Stimulated activated CD4-positive, alpha-beta T cell treated with anti-CD3 and anti-CD28 coated beads, TNF-alpha, amount 100 ng/mL, for 4 hours (primary cell): ENCODE data around the gene SLC9B1.

Source experiments
- DNase-seq, 3 experiments: peaks; one replicate each; pipeline ENCODE4 v3.0.0-alpha.2; 2020; ENCODE audit warnings: low read depth in 3 of 3

SLC9B1 gene, protein sequence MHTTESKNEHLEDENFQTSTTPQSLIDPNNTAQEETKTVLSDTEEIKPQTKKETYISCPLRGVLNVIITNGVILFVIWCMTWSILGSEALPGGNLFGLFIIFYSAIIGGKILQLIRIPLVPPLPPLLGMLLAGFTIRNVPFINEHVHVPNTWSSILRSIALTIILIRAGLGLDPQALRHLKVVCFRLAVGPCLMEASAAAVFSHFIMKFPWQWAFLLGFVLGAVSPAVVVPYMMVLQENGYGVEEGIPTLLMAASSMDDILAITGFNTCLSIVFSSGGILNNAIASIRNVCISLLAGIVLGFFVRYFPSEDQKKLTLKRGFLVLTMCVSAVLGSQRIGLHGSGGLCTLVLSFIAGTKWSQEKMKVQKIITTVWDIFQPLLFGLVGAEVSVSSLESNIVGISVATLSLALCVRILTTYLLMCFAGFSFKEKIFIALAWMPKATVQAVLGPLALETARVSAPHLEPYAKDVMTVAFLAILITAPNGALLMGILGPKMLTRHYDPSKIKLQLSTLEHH

DNA sequence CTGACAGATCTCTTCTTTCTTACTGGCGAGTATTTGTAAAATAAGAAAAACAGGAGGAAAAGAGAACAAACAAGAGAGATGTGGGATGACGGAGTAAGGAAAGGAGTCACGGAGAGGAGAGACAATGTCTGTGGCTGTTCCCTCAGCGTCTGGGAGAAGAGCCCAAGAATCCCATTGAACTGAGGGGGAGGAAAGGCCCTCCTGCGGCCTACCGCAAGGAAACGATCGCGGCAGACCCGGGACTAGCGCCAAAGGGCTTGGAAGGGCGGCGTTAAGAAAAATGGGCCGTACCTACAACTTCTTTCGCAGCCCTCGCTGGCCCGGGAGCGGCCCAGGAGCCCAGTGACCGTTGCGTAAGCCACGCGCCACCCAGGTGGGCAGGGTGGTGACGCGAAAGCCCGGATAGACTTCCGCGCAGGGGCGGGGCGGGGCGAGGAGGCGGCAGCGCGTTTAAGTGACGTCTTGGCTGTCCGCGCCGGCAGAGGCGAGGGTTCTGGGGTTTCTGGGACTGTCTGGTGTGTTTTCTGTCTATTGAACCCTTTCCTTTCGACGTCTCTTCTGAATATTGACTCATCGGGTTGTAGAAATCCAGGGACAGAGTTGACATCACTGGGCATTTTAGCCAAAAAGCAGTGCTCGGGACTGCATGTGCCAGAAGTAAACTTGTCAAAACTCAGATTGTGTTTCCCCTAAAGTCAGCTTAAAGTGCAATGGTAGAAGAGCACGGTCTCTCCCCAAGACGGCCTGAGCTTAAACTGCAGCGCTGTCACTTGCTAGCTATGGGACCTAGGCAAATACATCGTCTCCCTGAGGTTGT, at the start of gene SLC9B1:
Gene SLC9B1 (minus strand): TSS at position 398 of the 817 bp plus-strand sequence. CDS start 27,994 bp downstream, outside the sequence.
- DNase-seq, result peak; percentile 88 to 89 (median 88)

DNA sequence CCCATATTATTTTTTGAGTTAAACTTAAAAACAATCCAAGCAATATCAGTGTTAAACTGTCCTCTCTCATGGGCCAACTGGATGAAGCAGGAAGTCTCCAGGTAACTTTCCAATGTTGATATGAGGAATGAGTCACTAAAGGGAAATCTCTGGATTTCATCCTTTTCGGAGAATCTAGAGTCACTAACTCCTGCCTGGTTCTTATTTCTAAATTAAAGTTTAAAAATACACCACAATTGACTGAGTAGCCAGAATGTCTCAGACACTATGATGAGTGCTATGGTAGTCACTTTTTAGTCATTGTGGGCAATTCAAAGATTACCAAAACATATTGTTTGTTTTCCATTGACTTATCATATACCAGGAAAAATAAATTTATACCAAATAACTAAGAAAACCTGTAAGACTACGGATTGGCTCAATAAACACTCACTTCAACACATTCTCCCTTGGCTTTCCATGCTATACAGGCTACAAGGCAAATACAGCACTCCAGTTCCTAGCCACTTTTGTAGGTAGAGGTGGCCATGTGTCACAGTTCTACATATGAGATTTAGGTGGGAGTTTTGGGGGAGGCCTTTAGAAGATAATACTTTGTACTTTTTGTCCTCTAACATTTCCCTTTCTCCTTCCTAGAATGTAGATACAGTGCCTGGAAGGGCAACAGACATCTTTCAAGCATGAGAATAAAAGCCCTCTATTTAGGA, 48.5 kb upstream of the SLC9B1 start:
- no peak for DNase-seq

DNA sequence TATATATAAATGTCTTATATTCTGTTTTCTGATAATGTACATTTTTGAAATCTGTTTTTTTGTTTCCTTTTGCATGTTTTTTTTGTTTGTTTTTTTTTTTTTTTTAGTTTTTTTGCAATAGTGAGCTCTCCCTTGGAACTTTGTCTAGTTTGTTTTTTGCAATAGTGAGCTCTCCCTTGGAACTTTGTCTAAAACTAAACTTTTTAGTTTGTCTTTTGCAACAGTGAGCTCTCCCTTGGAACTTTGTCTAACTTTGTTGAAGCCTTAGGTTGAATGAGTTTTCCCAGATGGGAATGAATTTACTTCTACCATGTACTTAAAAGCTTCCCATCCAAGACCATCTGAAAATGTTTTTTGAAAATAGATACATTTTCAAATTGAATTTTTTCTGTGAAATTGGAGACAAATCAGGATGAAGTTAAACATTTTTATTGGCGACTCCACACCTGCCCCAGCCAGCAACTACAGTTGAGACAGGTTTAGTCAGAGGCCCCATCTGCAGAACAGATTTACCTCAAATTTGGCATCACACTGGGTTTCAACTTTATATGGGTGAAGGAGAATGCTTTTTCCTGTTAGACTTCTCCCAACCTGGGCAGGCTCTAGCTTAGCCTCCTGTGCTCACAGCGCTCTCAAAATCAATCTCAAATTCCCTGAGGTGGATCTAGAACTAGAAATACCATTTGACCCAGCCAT, 41.1 kb upstream of the SLC9B1 start:
- no peak for DNase-seq

DNA sequence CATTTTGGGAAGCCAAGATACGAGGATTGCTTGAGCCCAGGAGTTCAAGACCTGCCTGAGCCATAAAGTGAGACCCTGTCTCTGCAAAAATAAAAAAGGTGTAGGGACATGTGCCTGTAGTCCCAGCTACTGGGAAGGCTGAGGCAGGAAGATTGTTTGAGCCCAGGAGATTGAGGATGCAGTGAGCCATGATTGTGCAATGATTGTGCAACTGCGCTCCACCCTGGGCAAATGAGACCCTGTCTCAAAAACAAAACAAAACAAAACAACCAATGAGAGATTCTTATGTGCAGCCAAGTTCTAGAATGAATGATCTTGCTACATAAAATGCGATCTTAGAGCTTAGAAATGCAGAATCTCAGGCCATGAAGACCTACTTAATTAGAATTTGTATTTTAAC, 34.5 kb upstream of the SLC9B1 start:
- no peak for DNase-seq

DNA sequence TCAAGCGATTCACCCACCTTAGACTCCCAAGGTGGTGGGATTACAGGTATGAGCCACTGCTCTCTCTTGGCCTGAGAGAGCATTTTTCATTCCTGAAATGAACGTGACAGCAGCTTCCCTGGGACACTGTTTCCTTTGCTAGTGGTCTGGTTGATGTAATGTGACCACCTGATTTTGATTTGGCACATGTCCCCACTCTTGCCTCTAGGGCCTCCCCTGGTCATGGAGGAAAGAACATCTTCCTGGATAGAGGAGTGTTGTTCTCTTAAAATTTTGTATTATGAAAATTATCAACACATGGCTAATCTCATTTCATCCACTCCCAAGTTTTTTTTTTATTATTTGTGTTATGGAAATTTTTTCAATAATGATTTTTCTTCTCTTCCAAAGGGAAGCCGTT, 33.3 kb upstream of the SLC9B1 start:
- DNase-seq, result no peak

DNA sequence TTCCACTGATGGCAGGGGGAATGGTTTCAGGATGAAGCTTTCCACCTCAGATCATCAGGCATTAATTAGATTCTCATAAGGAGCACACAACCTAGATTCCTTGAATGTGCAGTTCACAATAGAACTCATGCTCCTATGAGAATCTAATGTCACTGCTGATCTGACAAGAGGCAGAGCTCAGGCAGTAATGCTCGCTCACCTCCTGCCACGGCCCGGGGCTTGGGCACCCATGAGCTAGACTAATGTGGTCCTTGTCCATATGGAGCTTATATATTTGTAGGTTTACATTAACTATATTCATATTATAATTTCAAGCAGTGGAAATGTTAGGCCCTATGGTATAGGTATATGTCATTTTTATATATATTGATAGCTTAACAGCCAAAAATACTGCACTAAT, 32.6 kb upstream of the SLC9B1 start:
- DNase-seq, result no peak

DNA sequence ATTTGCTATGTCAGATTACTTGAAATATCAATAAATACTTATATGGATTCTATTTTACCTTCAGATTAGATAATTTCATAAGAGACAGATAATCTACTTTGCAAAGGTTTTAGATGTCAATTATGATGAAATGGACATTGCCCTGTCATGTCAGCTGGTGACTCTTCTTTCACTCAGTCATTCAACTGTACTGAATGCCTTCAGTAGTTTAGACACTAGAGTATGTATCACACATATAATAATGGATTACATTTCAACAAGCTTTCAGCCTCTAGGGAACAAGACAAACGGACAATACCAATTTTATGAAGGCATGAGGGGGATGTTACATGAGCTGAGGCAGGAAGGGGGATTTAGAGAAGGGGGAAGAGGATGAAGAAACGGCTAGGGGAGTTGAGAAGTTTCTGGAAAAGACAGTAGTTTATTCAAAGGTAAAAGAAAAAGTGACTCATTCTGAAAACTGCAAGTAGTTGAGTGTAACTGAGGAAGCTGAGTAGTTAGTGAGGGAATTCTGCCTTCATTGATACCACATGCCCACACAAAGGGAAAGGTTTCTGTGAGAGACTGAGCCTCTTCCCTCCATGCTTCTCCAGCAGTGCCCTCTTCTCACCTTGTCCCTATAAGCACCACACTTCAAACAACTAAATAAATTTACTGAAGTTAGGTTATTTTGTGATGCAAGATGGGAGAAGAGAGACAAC, 31.4 kb upstream of the SLC9B1 start:
- DNase-seq, result no peak

DNA sequence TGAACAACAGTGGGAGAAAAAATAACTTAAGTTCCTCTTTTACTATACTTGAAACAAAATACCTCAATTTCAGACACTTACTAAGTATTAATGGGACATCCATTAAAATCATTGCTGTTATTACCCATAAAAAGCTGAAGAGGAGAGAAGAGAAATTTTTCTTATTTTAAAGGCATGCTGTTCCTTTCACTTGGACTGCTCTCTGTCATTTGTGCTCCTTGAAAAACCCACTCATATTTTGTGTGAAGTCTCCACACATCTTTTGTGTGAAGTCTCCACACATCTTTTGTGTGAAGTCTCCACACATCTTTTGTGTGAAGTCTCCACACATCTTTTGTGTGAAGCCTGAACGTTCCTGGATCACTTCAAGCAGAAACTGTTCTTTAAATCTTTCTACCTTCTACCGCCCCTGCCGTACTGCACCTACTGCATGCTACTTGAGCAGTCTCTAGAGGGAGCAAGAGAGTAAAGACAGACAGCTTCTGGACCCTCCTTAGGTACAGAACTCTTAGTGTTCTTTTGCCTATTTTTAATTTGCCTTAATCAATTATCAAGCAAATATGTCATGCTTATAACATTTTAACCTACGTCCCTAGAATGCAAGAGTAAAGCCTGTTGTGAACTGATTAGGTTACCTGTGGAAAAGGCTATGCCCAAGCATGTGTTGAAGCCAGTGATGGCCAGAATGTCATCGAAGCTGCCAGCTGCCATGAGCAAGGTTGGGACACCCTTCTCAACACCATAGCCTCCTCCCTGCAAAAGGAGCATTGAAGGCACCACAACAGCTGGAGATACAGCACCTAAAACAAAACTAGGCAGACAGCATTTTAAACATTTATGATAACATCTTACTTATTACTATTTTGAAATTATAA, 27.1 kb upstream of the SLC9B1 start:
- DNase-seq, result peak in 2 of 3 experiments; percentile 13 to 18

DNA sequence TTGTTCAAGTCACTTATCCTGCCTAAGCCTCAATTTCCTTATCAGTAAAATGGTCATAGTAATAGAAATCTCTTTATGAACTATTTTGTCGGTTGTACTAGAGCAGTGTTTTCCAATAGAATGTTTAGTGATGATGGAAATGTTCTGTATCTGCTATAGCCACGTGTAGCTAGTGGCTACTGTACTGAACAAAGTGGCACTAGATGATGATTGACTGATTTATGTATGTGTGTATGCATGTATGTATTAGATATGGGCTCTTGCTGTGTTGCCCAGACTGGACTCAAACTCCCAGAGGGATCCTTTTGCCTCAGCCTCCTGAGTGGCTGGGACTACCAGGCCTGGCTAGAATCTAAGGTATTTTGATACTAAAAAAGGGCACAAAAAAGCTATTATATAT, 24.7 kb upstream of the SLC9B1 start:
- DNase-seq, result no peak

DNA sequence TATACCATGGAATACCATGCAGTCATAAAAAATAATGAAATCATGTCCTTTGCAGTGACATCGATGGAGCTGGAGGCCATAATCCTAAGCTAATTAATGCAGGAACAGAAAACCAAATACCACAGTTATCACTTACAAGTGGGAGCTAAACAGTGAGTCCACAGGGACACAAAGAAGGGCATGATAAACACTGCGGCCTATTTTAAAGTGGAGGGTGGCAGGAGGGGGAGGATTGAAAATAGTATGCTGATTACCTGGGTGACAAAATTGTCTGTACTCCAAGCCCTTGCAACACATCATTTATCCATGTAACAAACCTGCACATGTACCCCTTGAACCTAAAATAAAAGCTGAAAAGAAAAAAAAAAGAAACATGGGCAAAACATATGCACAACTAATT, 16.7 kb upstream of the SLC9B1 start:
- DNase-seq, result no peak

DNA sequence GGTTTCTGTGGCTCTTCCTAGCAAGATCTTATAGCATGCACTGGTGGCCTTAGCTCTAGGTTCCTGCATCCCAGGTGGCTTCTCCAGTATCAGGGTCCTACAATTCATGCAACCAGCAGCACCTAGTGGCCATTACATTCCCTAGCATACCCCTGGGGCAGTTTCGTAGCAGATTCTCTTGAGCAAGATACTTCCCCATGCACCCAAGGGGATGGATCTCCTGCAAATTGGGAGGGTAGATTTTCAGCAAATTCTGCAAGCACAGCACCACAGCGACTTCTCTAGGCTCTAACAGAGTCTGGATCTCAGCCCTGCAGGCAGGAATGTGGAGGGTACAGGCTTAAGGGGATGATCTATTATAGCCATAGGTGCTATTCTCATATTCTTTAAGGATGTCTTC, 13.1 kb upstream of the SLC9B1 start:
- DNase-seq, result no peak

DNA sequence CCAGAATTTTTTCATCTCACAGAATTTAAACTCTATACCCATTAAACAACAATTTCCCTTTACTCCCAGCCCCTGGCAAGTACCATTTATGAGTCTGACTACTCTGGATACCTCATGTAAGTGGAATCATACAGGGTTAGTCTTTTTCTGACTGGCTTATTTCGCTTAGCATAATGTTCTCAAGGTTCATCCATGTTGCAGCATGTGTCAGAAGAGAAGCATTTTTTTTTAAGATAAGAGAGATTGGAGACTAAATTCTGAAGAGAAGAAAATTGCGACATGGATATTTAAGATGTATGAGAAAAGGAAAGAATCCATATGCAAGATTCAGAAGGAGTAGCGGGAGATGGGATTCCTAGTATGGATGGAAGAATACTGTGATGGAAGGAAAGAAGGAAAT, 11.3 kb upstream of the SLC9B1 start:
- DNase-seq, result no peak

DNA sequence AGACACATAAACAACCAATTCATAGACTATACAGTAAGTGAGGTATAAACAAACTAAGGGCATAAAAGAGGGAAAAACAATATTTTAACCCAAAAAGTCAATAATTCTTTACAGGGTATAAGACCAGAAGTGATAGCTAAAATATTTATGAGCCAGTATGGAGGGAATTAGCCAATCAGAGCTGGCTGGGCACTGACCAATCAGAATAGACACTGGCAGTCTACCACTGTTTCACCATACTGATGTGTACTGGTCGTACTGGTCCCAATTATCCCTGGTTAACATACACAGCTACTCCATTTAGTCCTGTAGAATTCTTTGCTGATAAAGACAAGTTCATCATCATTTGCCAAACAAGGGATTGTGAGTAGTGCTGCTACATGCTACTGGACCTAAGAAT, 9.8 kb upstream of the SLC9B1 start:
- DNase-seq, result no peak

DNA sequence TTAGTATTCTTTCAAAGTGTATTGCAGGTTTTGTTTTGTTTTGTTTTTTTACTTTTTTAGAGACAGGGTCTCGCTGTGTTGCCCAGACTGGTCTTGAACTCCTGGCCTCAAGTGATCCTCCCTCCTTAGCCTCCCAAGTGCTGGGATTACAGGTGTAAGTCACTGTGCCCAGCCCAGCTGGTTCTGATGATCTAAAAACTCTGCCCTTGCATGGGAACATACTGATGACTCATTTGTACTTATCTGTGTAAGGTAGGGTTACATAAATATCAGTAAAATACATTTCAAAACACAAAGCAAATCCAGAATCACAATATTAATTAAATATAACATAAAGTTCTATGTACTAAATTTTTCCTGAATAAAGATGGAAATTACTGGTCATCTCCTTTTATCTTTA, 7.4 kb upstream of the SLC9B1 start:
- no peak for DNase-seq

DNA sequence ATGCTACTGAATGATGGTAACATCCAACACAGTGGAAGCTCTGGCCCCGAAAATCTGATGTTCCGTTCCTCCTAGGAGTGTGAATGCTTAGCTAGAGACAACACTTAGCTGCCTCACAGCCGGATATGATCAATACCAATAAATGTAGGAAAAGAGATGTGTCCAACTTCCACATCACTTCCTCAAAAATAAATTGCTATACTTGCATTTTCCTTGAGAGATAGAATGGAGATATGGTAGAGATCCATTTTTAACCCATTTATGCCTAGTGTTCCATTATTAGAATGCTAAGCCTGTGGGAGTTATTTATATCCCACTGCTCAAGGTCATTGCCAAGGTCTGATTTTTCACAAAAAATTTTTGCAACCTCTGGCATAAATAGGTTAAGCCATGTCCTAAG, 5.5 kb upstream of the SLC9B1 start:
- DNase-seq, result no peak

DNA sequence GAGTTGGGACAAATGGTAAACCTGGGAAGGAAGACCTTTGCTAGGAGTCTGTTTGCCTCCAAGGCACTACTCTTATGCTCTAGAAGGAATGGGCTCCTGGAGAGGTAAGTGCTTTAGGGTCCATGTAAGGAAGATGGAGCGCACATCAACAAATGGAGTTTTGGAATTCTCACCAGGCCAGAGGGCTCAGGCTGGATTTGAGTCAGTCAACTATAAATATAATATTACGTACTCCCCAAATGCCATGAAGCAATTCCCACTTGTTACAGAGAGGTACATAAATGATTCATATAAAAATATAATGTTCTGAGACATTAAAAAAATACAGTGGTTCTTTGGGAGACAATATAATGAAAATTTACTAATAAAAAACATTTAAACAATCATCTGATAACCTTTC, 1.6 kb upstream of the SLC9B1 start:
- DNase-seq, result no peak

DNA sequence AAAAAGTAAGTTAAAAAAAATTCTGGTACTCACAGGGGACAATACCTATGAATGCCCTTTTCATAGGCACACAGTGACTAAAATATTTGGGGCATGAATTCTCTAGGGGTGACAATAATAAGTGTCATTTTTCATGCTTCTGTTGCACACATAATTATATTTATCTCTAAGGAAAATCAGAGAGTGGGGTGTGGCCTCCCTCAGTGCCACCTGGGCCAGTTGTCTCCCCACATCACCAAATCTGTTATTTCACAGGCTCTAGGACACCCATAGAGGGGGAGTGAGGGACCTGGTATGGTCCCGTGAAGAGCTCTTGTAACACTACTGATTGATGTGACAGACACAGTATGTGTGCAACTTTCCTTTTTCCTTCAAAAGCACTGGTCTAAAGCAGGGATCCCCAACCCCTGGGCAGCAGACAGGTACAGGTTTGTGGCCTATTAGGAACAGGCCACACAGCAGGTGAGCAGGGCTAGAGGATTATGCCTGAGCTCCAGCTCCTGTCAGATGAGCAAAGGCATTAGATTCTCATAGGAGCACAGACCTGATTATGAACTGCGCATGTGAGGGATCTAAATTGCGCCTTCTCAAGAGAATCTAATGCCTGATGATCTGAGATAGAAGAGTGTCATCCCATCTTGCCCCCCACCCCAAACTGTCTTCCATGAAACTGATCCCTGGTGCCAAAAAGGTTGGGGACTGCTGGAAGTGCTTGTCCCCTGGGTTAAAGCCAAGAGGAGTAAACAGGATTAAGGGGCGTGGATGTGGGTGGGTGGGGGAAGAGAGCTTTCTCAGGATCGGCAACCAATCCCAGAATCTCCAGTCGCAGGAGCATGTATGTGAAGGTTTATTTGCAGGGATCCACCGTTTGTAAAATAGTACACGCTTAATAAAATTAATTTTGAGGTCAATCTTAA, 856 bp downstream of the SLC9B1 start:
- DNase-seq, result no peak

DNA sequence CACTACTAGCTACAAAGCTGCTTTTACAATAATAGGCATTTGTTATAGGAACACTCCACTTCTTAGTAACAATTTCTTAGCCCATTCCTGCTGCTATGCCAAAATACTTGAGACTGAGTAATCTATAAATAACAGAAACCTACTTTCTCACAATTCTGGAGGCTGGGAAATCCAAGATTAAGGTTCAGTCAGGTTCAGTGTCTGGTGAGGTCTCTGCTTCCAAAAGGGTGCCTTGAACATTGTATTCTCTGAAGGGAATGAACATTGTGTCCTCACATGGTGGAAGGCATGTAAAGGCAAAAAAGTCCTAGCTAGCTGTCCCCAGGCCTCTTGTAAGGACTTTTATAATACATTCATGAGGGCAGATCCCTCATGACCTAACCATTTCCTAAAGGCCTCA, 7.0 kb downstream of the SLC9B1 start:
- no peak for DNase-seq

DNA sequence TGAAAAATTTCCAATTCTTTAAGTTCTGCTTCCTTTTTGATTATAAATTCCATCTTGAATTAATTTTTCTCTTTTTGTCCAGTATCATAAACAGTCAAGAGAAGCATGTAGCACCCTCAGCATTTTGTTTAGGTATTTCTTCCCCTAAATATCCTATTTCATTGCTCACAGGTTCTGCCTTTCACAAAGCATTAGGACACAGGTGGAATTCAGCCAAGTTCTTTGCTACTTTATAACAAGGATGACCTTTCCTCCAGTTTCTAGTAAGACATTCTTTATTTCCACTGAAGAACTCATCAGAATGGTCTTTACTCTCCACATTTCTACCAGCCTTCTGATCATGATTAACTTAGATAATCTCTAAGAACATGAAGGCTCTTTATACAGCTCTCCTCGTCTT, 7.4 kb downstream of the SLC9B1 start:
- no peak for DNase-seq
